HepG2 (cell line): ENCODE data around the gene CHRNB2. TPM values are rescaled to one million over a fixed set of nuclear protein-coding genes. Genes with fewer than 3 reads are reported as not detected.

ENCODE experiments used
- CBFB ChIP-seq: sonication (generic); formaldehyde crosslinking; IDR thresholded peaks from 2 replicates; pipeline ENCODE4 v1.4.0; 2020; ENCODE audit warnings: missing genetic modification reagents
- HNF1A ChIP-seq, 2 experiments: sonication (generic) in 1 of 2; formaldehyde crosslinking in 1 of 2; IDR thresholded peaks; 2 replicates each; pipeline versions ENCODE4 v1.4.0 to v1.6.1; 2016 to 2020; ENCODE audit warnings: borderline replicate concordance in 1 of 2, low read depth in 1 of 2, mild to moderate bottlenecking in 1 of 2, missing genetic modification reagents in 1 of 2
- SALL2 ChIP-seq: sonication (generic); formaldehyde crosslinking; IDR thresholded peaks from 2 replicates; pipeline ENCODE4 v1.8.1; 2023; ENCODE audit warnings: mild to moderate bottlenecking, missing genetic modification reagents, inconsistent platforms
- SOX6 ChIP-seq, 2 experiments: fragments of 450-650 bp in 1 of 2; sonication (generic) in 1 of 2; formaldehyde crosslinking in 1 of 2; IDR thresholded peaks; 2 replicates each; pipeline versions ENCODE4 v1.4.0 to v1.6.1; 2017 to 2020; ENCODE audit warnings: antibody characterized with exemption in 1 of 2, mild to moderate bottlenecking in 1 of 2, missing genetic modification reagents in 1 of 2
- ZBTB34 ChIP-seq: sonication (generic); formaldehyde crosslinking; IDR thresholded peaks from 2 replicates; pipeline ENCODE4 v1.8.0; 2022; ENCODE audit warnings: mild to moderate bottlenecking, missing genetic modification reagents
- ZEB1 ChIP-seq: IDR thresholded peaks from 2 replicates; pipeline ENCODE4 v1.6.1; 2012; ENCODE audit warnings: mild to moderate bottlenecking, low read depth, inconsistent platforms; ENCODE audit not compliant: insufficient replicate concordance
- ZNF136 ChIP-seq: sonication (generic); formaldehyde crosslinking; IDR thresholded peaks from 2 replicates; pipeline ENCODE4 v1.8.1; 2022; ENCODE audit warnings: low read depth, mild to moderate bottlenecking, moderate library complexity, missing genetic modification reagents
- ZNF264 ChIP-seq: sonication (generic); formaldehyde crosslinking; IDR thresholded peaks from 2 replicates; pipeline ENCODE4 v1.4.0; 2020; ENCODE audit warnings: missing genetic modification reagents
- ZNF530 ChIP-seq: sonication (generic); formaldehyde crosslinking; IDR thresholded peaks from 2 replicates; pipeline ENCODE4 v1.5.0; 2020; ENCODE audit warnings: low read depth, mild to moderate bottlenecking, missing genetic modification reagents
- ZNF543 ChIP-seq: sonication (generic); formaldehyde crosslinking; IDR thresholded peaks from 2 replicates; pipeline ENCODE4 v1.4.0; 2020; ENCODE audit warnings: mild to moderate bottlenecking, missing genetic modification reagents
- ZNF646 ChIP-seq: sonication (generic); formaldehyde crosslinking; IDR thresholded peaks from 2 replicates; pipeline ENCODE4 v1.9.0; 2021; ENCODE audit warnings: mild to moderate bottlenecking, missing genetic modification reagents
- ZNF672 ChIP-seq: sonication (generic); formaldehyde crosslinking; IDR thresholded peaks from 2 replicates; pipeline ENCODE4 v1.8.1; 2022; ENCODE audit warnings: missing genetic modification reagents
- ZNF703 ChIP-seq: sonication (generic); formaldehyde crosslinking; IDR thresholded peaks from 2 replicates; pipeline ENCODE4 v1.5.1; 2020; ENCODE audit warnings: missing genetic modification reagents, mild to moderate bottlenecking, moderate library complexity, borderline replicate concordance
- ZNF713 ChIP-seq: sonication (generic); formaldehyde crosslinking; IDR thresholded peaks from 2 replicates; pipeline ENCODE4 v1.4.0; 2020; ENCODE audit warnings: mild to moderate bottlenecking, missing genetic modification reagents
- polyA plus RNA-seq, 8 experiments: library from polyadenylated mRNA; depleted of rRNA in 3 of 8; stranded (reverse) in 7 of 8; unstranded in 1 of 8; fragments of >200 nt; fragmentation: Illumina TruSeq in 4 of 8; extraction: Trizol in 4 of 8; gene quantifications; 2 replicates each; pipeline versions ENCODE4 v1.2.1 to v1.2.3, GENCODE V29; 2011 to 2016; ENCODE audit warnings: low read depth in 4 of 8, missing spikeins in 1 of 8, mixed read lengths in 1 of 8; ENCODE audit not compliant: insufficient read depth in 1 of 8
- total RNA-seq, 5 experiments: library from RNA; depleted of rRNA; stranded (reverse); fragments of >200 nt; fragmentation: Illumina TruSeq; extraction: Trizol; gene quantifications; 2 replicates each; pipeline ENCODE4 v1.2.3, GENCODE V29; 2016; ENCODE audit warnings: low read depth in 1 of 5

CHRNB2 gene
- total and polyA plus RNA-seq, 2 of the 13 experiments (the other 11 are each of a cell fraction or from before 2014, with no cell fraction given): 0.03 to 0.07 TPM

GRCh38 chr1:154607609-154608396, 40.2 kb downstream of the CHRNB2 start, which contains the start of gene ADAR (continued):
- no peak for TF ChIP-seq ZNF672
- no peak for TF ChIP-seq ZNF136 (CRISPR knock-in tag)
- no peak for TF ChIP-seq ZNF713 (CRISPR knock-in tag)
- TF ChIP-seq ZNF530 (CRISPR knock-in tag): no peak
- TF ChIP-seq ZNF646 (CRISPR knock-in tag): peak; percentile 99
- TF ChIP-seq SALL2 (CRISPR knock-in tag): peak; percentile 23
- TF ChIP-seq HNF1A (IDR thresholded peaks at IDR 0.05; ENCODE audit: low read depth): no peak
- TF ChIP-seq HNF1A (CRISPR knock-in tag; IDR thresholded peaks at IDR 0.05; ENCODE audit: borderline replicate concordance): 0 out of 2 replicates have a peak, but pooled peaks have one; percentile 9
- no peak for TF ChIP-seq ZBTB34
- TF ChIP-seq ZNF703 (CRISPR knock-in tag): no peak
- TF ChIP-seq ZEB1: peak; percentile 36
- no peak for TF ChIP-seq ZNF543
- TF ChIP-seq CBFB (CRISPR knock-in tag): no peak
- no peak for TF ChIP-seq SOX6 (IDR thresholded peaks at IDR 0.05)
- peak; percentile 8; the same call in 1 of the 2 replicates for TF ChIP-seq SOX6 (CRISPR knock-in tag; IDR thresholded peaks at IDR 0.05)
- no peak for TF ChIP-seq ZNF264
